KMS-11 (cell line): ENCODE results near the gene CDK14.

Experiments used
- H2AFZ ChIP-seq: fragments of 200-600 bp; sonication (generic); 2 replicates; pipeline ENCODE4 v1.6.1; 2016; ENCODE audit warnings: antibody characterized with exemption, mixed run types, low read depth
- H3K27ac ChIP-seq: fragments of 200-600 bp; sonication (generic); 2 replicates; pipeline ENCODE4 v1.6.1; 2016; ENCODE audit warnings: mild to moderate bottlenecking, mixed run types
- H3K27me3 ChIP-seq: fragments of 200-600 bp; sonication (generic); 2 replicates; pipeline ENCODE4 v1.6.1; 2017; ENCODE audit warnings: mild to moderate bottlenecking, low read depth, mixed run types, moderate library complexity; ENCODE audit not compliant: insufficient read depth
- H3K36me3 ChIP-seq: fragments of 200-600 bp; sonication (generic); 2 replicates; pipeline ENCODE4 v1.6.1; 2017; ENCODE audit warnings: mild to moderate bottlenecking, mixed run types; ENCODE audit not compliant: insufficient read depth
- H3K4me1 ChIP-seq: fragments of 200-600 bp; sonication (generic); 2 replicates; pipeline ENCODE4 v1.6.1; 2016; ENCODE audit warnings: mild to moderate bottlenecking, low read depth, mixed run types; ENCODE audit not compliant: poor library complexity, severe bottlenecking
- H3K4me2 ChIP-seq: fragments of 200-600 bp; sonication (generic); 2 replicates; pipeline ENCODE4 v1.7.0; 2016; ENCODE audit warnings: mild to moderate bottlenecking, mixed run types
- H3K4me3 ChIP-seq: fragments of 200-600 bp; sonication (generic); IDR thresholded peaks from 2 replicates; pipeline ENCODE4 v1.6.1; 2017; ENCODE audit warnings: low read depth, low read length, mixed read lengths; ENCODE audit not compliant: insufficient read depth
- H3K79me2 ChIP-seq: fragments of 200-600 bp; sonication (generic); 2 replicates; pipeline ENCODE4 v1.6.1; 2016; ENCODE audit warnings: low read depth, mixed run types; ENCODE audit not compliant: insufficient read depth
- H3K9ac ChIP-seq: fragments of 200-600 bp; sonication (generic); 2 replicates; pipeline ENCODE4 v1.6.1; 2016; ENCODE audit warnings: mild to moderate bottlenecking, mixed run types
- H4K20me1 ChIP-seq: fragments of 200-600 bp; sonication (generic); 2 replicates; pipeline ENCODE4 v1.6.1; 2016; ENCODE audit warnings: mild to moderate bottlenecking, mixed run types; ENCODE audit not compliant: insufficient read depth
- TF ChIP-seq, protein P1 (sequence below): fragments of 200-600 bp; sonication (generic); conservative IDR thresholded peaks from 2 replicates; pipeline ENCODE4 v1.6.1; 2017; ENCODE audit warnings: low read depth, mild to moderate bottlenecking, antibody characterized with exemption, low read length, moderate library complexity, mixed read lengths

CDK14 gene

GRCh38 chr7:90988996-90989765 is 393.1 kb downstream of the CDK14 start:
- Histone ChIP-seq H4K20me1 (no peaks in the 10 kb centered on the region), H3K79me2 (no peaks in the 10 kb centered on the region), H3K27me3 (no peaks in the 10 kb centered on the region), H3K4me1 (peaks cover 36% of the 10 kb centered on the region), H2AFZ (no peak overlapping the region), H3K4me3 (no peak overlapping the region), H3K4me2 (no peak overlapping the region), H3K27ac (no peak overlapping the region), H3K9ac (no peak overlapping the region), H3K36me3 (0 out of 2 replicates have a peak, but pooled peaks cover 9% of the 10 kb centered on the region)
- TF ChIP-seq, protein P1, sequence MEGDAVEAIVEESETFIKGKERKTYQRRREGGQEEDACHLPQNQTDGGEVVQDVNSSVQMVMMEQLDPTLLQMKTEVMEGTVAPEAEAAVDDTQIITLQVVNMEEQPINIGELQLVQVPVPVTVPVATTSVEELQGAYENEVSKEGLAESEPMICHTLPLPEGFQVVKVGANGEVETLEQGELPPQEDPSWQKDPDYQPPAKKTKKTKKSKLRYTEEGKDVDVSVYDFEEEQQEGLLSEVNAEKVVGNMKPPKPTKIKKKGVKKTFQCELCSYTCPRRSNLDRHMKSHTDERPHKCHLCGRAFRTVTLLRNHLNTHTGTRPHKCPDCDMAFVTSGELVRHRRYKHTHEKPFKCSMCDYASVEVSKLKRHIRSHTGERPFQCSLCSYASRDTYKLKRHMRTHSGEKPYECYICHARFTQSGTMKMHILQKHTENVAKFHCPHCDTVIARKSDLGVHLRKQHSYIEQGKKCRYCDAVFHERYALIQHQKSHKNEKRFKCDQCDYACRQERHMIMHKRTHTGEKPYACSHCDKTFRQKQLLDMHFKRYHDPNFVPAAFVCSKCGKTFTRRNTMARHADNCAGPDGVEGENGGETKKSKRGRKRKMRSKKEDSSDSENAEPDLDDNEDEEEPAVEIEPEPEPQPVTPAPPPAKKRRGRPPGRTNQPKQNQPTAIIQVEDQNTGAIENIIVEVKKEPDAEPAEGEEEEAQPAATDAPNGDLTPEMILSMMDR: no peak

DNA sequence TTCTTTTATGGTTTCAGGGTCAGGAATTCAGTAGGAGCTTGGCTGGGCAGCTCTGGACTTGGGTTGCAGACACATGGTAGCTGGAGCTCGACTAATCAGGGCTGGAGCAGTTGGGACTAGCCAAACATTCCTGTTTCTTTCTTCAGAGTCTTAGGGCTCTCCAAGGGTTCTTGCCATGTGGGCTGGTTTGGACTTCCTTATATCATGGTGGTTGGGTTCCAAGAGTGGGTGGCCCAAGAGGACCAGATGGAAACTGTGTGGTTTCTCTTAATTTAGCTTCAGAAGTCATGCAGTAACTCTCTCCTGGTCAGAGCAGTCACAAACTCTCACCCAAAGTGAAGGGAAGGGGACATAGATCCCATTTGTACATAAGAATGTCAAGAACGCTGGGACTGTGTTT is 398.0 kb downstream of the CDK14 start:
- Histone ChIP-seq H3K27me3 (no peaks in the 10 kb centered on the region), H3K4me2 (no peak overlapping the region)

GRCh38 chr7:90994601-90995000 is 398.5 kb downstream of the CDK14 start:
- no peaks in the 10 kb centered on the region for H4K20me1 ChIP-seq
- TF ChIP-seq, protein P1: no peak
- 0 out of 2 replicates have a peak, but pooled peaks cover 6% of the 10 kb centered on the region for H3K36me3 ChIP-seq
- H3K4me1 ChIP-seq: peaks cover 17% of the 10 kb centered on the region
- no peak overlapping the region for H3K9ac ChIP-seq
- H3K4me3 ChIP-seq: no peak overlapping the region
- H3K27me3 ChIP-seq: no peaks in the 10 kb centered on the region
- no peak overlapping the region for H3K4me2 ChIP-seq
- no peaks in the 10 kb centered on the region for H3K79me2 ChIP-seq
- H2AFZ ChIP-seq: no peak overlapping the region
- no peak overlapping the region for H3K27ac ChIP-seq

More for the DNA sequence above, 398.0 kb downstream of the CDK14 start:
- Histone ChIP-seq H3K9ac (no peak overlapping the region), H3K36me3 (0 out of 2 replicates have a peak, but pooled peaks cover 6% of the 10 kb centered on the region), H2AFZ (no peak overlapping the region), H4K20me1 (no peaks in the 10 kb centered on the region), H3K4me3 (no peak overlapping the region), H3K4me1 (peaks cover 17% of the 10 kb centered on the region), H3K79me2 (no peaks in the 10 kb centered on the region), H3K27ac (no peak overlapping the region)
- TF ChIP-seq, protein P1: no peak

DNA sequence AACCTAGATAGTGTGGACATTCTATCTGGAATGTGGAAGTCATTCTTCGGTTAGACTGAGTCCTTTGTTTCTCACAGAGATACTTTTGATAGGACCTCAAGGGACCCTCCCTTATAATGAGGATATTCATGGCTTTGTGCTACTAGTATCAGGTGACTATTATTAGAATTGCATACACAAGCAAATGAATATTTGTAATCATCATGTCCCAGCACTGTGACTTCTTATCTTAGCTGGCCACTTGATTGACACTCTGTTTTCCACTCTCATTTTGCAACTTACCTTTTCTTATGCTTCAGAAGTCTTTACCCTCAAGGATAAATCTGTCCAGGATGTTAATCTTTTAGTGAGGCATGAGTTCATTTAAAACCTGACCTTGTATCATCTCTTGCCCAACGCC is 399.9 kb downstream of the CDK14 start:
- no peak overlapping the region for H3K27ac ChIP-seq
- no peaks in the 10 kb centered on the region for H3K79me2 ChIP-seq
- H3K4me2 ChIP-seq: no peak overlapping the region
- peaks cover 17% of the 10 kb centered on the region for H3K4me1 ChIP-seq
- no peaks in the 10 kb centered on the region for H4K20me1 ChIP-seq
- H3K9ac ChIP-seq: no peak overlapping the region
- TF ChIP-seq, protein P1: no peak
- H3K4me3 ChIP-seq: no peak overlapping the region
- 0 out of 2 replicates have a peak, but pooled peaks cover 2% of the 10 kb centered on the region for H3K36me3 ChIP-seq
- no peak overlapping the region for H2AFZ ChIP-seq
- H3K27me3 ChIP-seq: no peaks in the 10 kb centered on the region
